PC-3 (cell line): Measurements from ENCODE around the gene ADAMTS16.

Experiments
- CTCF ChIP-seq: fragments of 300-600 bp; sonication (generic); conservative IDR thresholded peaks from 2 replicates; pipeline ENCODE4 v1.5.1; 2017; ENCODE audit warnings: antibody characterized with exemption, low read depth, mild to moderate bottlenecking, low read length
- EZH2 ChIP-seq: fragments of 300-600 bp; sonication (generic); IDR thresholded peaks from one replicate; pipeline ENCODE4 v1.6.1; 2017; ENCODE audit warnings: antibody characterized with exemption, mild to moderate bottlenecking, low read length; ENCODE audit not compliant: unreplicated experiment

- TF ChIP-seq CTCF, result no peak
- no peak for TF ChIP-seq EZH2
These were observed 166.6 kb downstream of the ADAMTS16 start for GRCh38 chr5:5306696-5307095.
